Hepatocyte (in vitro differentiated cells): ENCODE data around the gene OBSCN.
A peak's percentile ranks its signal among the peaks of the same experiment; 100 is the strongest.

Source experiments
- CTCF ChIP-seq: fragments of 200-600 bp; sonication (generic); IDR thresholded peaks from 2 replicates; pipeline ENCODE4 v1.5.1; 2016; ENCODE audit warnings: antibody characterized with exemption, mild to moderate bottlenecking; ENCODE audit not compliant: poor library complexity
- EZH2 ChIP-seq: fragments of 200-600 bp; sonication (generic); IDR thresholded peaks from 2 replicates; pipeline ENCODE4 v1.6.1; 2016; ENCODE audit warnings: antibody characterized with exemption, mild to moderate bottlenecking, borderline replicate concordance

GRCh38 chr1:228393268-228393701 is 185.4 kb downstream of the OBSCN start:
- TF ChIP-seq CTCF = peak; percentile 29
- no peak for TF ChIP-seq EZH2
